HepG2 (cell line): ENCODE data around the gene DHX57. TPM values are rescaled to one million over a fixed set of nuclear protein-coding genes. Genes with fewer than 3 reads are reported as not detected.
A peak's percentile ranks its signal among the peaks of the same experiment; 100 is the strongest.

ENCODE experiments used
- CREB1 ChIP-seq, 2 experiments: fragments of 450-650 bp in 1 of 2; IDR thresholded peaks; 2 replicates each; pipeline ENCODE4 v1.6.1; 2016 to 2017; ENCODE audit warnings: control low read depth in 1 of 2, mild to moderate bottlenecking in 1 of 2, missing compliant biosample characterization in 1 of 2, missing genetic modification characterization in 1 of 2
- ELF4 ChIP-seq: sonication (generic); formaldehyde crosslinking; IDR thresholded peaks from 2 replicates; pipeline ENCODE4 v1.5.0; 2020; ENCODE audit warnings: missing genetic modification reagents, mild to moderate bottlenecking, moderate library complexity, borderline replicate concordance
- FOXJ3 ChIP-seq: sonication (generic); formaldehyde crosslinking; IDR thresholded peaks from 2 replicates; pipeline ENCODE4 v1.4.0; 2020; ENCODE audit warnings: missing genetic modification reagents, mild to moderate bottlenecking, borderline replicate concordance
- HNRNPK ChIP-seq: fragments of 200-400 bp; formaldehyde crosslinking; IDR thresholded peaks from 2 replicates; pipeline ENCODE4 v1.6.1; 2018; ENCODE audit warnings: low read length, low read depth, moderate library complexity, mild to moderate bottlenecking; ENCODE audit not compliant: poor library complexity, severe bottlenecking
- KDM5B ChIP-seq: sonication (generic); formaldehyde crosslinking; IDR thresholded peaks from 2 replicates; pipeline ENCODE4 v1.4.0; 2020; ENCODE audit warnings: missing genetic modification reagents, mild to moderate bottlenecking, borderline replicate concordance
- KLF6 ChIP-seq: IDR thresholded peaks from 2 replicates; pipeline ENCODE4 v1.8.0; 2016; ENCODE audit warnings: missing biosample characterization, missing genetic modification reagents
- MBNL3 ChIP-seq: fragments of 250-450 bp; sonication (Bioruptor Pico); conservative IDR thresholded peaks from 2 replicates; pipeline ENCODE4 v1.8.0; 2022; ENCODE audit warnings: mild to moderate bottlenecking, inconsistent platforms
- NCOR1 ChIP-seq: fragments of 200-600 bp; sonication (generic); IDR thresholded peaks from 2 replicates; pipeline ENCODE4 v1.7.0; 2017; ENCODE audit warnings: antibody characterized with exemption, low read length, borderline replicate concordance
- NFKB2 ChIP-seq: sonication (generic); formaldehyde crosslinking; IDR thresholded peaks from 2 replicates; pipeline ENCODE4 v1.4.0; 2020; ENCODE audit warnings: missing genetic modification reagents, borderline replicate concordance
- PITX1 ChIP-seq: sonication (generic); formaldehyde crosslinking; IDR thresholded peaks from 2 replicates; pipeline ENCODE4 v1.5.1; 2020; ENCODE audit warnings: mild to moderate bottlenecking, missing genetic modification reagents
- PPARG ChIP-seq: conservative IDR thresholded peaks from 2 replicates; pipeline ENCODE4 v1.6.1; 2016; ENCODE audit warnings: missing biosample characterization, missing genetic modification reagents
- RNF2 ChIP-seq: fragments of 450-650 bp; conservative IDR thresholded peaks from 2 replicates; pipeline ENCODE4 v1.6.1; 2016; ENCODE audit warnings: low read depth
- SETDB1 ChIP-seq: sonication (generic); formaldehyde crosslinking; IDR thresholded peaks from 2 replicates; pipeline ENCODE4 v1.5.1; 2020; ENCODE audit warnings: missing genetic modification reagents, mild to moderate bottlenecking, borderline replicate concordance
- SOX6 ChIP-seq, 2 experiments: fragments of 450-650 bp in 1 of 2; sonication (generic) in 1 of 2; formaldehyde crosslinking in 1 of 2; IDR thresholded peaks; 2 replicates each; pipeline versions ENCODE4 v1.4.0 to v1.6.1; 2017 to 2020; ENCODE audit warnings: antibody characterized with exemption in 1 of 2, mild to moderate bottlenecking in 1 of 2, missing genetic modification reagents in 1 of 2
- TCF7L2 ChIP-seq: IDR thresholded peaks from 2 replicates; pipeline ENCODE4 v1.6.1; 2011; ENCODE audit warnings: mild to moderate bottlenecking, low read depth, low read length, moderate library complexity
- ZC3H13 ChIP-seq: sonication (generic); formaldehyde crosslinking; IDR thresholded peaks from 2 replicates; pipeline ENCODE4 v1.8.1; 2023; ENCODE audit warnings: mild to moderate bottlenecking, missing genetic modification reagents, moderate library complexity
- ZNF207 ChIP-seq: fragments of 450-650 bp; IDR thresholded peaks from 2 replicates; pipeline ENCODE4 v1.6.1; 2016; ENCODE audit warnings: antibody characterized with exemption, borderline replicate concordance
- ZNF235 ChIP-seq: sonication (generic); formaldehyde crosslinking; IDR thresholded peaks from 2 replicates; pipeline ENCODE4 v1.8.1; 2023; ENCODE audit warnings: mild to moderate bottlenecking, missing genetic modification reagents, borderline replicate concordance
- ZNF451 ChIP-seq: sonication (generic); formaldehyde crosslinking; IDR thresholded peaks from 2 replicates; pipeline ENCODE4 v1.5.0; 2020; ENCODE audit warnings: mild to moderate bottlenecking, missing genetic modification reagents
- ZNF678 ChIP-seq: sonication (generic); formaldehyde crosslinking; IDR thresholded peaks from 2 replicates; pipeline ENCODE4 v1.4.0; 2020; ENCODE audit warnings: mild to moderate bottlenecking, missing genetic modification reagents
- polyA plus RNA-seq, 8 experiments: library from polyadenylated mRNA; depleted of rRNA in 3 of 8; stranded (reverse) in 7 of 8; unstranded in 1 of 8; fragments of >200 nt; fragmentation: Illumina TruSeq in 4 of 8; extraction: Trizol in 4 of 8; gene quantifications; 2 replicates each; pipeline versions ENCODE4 v1.2.1 to v1.2.3, GENCODE V29; 2011 to 2016; ENCODE audit warnings: low read depth in 4 of 8, missing spikeins in 1 of 8, mixed read lengths in 1 of 8; ENCODE audit not compliant: insufficient read depth in 1 of 8
- total RNA-seq, 5 experiments: library from RNA; depleted of rRNA; stranded (reverse); fragments of >200 nt; fragmentation: Illumina TruSeq; extraction: Trizol; gene quantifications; 2 replicates each; pipeline ENCODE4 v1.2.3, GENCODE V29; 2016; ENCODE audit warnings: low read depth in 1 of 5
- TF ChIP-seq, protein P1 (sequence below): sonication (generic); formaldehyde crosslinking; IDR thresholded peaks from 2 replicates; pipeline ENCODE4 v1.4.0; 2020; ENCODE audit warnings: missing genetic modification reagents
- TF ChIP-seq, protein P2 (sequence below): sonication (generic); formaldehyde crosslinking; IDR thresholded peaks from 2 replicates; pipeline ENCODE4 v1.5.1; 2020; ENCODE audit warnings: mild to moderate bottlenecking, missing genetic modification reagents, borderline replicate concordance
- TF ChIP-seq, protein P3 (sequence below): IDR thresholded peaks from 2 replicates; pipeline ENCODE4 v1.6.1; 2016; ENCODE audit warnings: low read depth, borderline replicate concordance

DHX57 gene
- total and polyA plus RNA-seq, 2 of the 13 experiments (the other 11 are each of a cell fraction or from before 2014, with no cell fraction given), result 9.2 to 24.2 TPM

DNA sequence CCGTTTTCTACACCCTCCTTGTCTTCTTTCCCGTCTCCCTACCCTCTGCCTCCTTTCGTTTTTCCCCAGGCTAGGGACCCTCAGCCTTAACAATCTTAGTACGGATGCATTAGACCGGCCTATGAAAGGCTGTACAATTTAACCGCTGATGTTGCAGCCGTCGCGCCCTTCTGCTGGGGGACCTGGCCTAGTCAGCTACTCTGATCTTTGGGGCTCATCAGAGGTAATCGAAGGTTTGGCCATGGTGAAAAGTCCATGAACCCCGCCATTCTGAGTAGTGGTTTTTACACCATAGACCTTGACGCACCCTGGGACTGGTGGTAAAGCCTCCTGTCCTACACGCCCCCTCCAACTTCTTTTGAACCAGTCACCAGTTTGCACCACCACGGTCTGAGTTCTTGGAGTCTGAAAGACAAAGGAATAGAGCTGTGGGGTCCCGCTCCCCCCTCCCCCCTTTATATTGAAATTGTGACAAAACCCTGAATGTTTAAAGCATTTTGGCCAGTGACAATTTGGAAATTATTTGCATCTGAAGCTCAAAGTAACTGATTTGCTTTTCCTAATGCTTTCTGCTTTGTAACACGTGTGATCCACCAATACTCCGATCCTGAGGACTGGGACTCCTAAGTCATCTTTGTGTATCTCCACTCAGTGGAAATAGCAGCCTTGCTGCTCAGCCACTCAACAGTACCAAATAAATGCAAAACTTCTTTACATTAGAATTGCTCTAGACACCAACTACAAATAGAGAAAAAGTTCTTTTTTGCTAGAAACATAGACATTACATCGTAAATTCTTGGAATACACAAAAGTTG, 123.9 kb downstream of the DHX57 start (continued):
- TF ChIP-seq, protein P1, sequence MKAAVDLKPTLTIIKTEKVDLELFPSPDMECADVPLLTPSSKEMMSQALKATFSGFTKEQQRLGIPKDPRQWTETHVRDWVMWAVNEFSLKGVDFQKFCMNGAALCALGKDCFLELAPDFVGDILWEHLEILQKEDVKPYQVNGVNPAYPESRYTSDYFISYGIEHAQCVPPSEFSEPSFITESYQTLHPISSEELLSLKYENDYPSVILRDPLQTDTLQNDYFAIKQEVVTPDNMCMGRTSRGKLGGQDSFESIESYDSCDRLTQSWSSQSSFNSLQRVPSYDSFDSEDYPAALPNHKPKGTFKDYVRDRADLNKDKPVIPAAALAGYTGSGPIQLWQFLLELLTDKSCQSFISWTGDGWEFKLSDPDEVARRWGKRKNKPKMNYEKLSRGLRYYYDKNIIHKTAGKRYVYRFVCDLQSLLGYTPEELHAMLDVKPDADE, result no peak
- TF ChIP-seq KLF6 (no peak), PITX1 (CRISPR knock-in tag) (no peak), TCF7L2 (no peak), KDM5B (no peak), SOX6 (IDR thresholded peaks at IDR 0.05) (no peak), SOX6 (CRISPR knock-in tag; IDR thresholded peaks at IDR 0.05) (peak; percentile 34; the same call in 1 of the 2 replicates), ZNF207 (no peak), NCOR1 (no peak; the same call in 1 of the 2 replicates), ZNF451 (no peak), NFKB2 (CRISPR knock-in tag) (no peak), SETDB1 (no peak), FOXJ3 (CRISPR knock-in tag) (no peak), HNRNPK (no peak), ELF4 (no peak), PPARG (CRISPR knock-in tag) (no peak), MBNL3 (no peak), ZNF678 (no peak), RNF2 (no peak), ZC3H13 (CRISPR knock-in tag) (no peak; the same call in 1 of the 2 replicates), ZNF235 (no peak), CREB1 (IDR thresholded peaks at IDR 0.05) (no peak), CREB1 (CRISPR knock-in tag; IDR thresholded peaks at IDR 0.05) (peak; percentile 13; the same call in 1 of the 2 replicates)
- TF ChIP-seq, protein P2, sequence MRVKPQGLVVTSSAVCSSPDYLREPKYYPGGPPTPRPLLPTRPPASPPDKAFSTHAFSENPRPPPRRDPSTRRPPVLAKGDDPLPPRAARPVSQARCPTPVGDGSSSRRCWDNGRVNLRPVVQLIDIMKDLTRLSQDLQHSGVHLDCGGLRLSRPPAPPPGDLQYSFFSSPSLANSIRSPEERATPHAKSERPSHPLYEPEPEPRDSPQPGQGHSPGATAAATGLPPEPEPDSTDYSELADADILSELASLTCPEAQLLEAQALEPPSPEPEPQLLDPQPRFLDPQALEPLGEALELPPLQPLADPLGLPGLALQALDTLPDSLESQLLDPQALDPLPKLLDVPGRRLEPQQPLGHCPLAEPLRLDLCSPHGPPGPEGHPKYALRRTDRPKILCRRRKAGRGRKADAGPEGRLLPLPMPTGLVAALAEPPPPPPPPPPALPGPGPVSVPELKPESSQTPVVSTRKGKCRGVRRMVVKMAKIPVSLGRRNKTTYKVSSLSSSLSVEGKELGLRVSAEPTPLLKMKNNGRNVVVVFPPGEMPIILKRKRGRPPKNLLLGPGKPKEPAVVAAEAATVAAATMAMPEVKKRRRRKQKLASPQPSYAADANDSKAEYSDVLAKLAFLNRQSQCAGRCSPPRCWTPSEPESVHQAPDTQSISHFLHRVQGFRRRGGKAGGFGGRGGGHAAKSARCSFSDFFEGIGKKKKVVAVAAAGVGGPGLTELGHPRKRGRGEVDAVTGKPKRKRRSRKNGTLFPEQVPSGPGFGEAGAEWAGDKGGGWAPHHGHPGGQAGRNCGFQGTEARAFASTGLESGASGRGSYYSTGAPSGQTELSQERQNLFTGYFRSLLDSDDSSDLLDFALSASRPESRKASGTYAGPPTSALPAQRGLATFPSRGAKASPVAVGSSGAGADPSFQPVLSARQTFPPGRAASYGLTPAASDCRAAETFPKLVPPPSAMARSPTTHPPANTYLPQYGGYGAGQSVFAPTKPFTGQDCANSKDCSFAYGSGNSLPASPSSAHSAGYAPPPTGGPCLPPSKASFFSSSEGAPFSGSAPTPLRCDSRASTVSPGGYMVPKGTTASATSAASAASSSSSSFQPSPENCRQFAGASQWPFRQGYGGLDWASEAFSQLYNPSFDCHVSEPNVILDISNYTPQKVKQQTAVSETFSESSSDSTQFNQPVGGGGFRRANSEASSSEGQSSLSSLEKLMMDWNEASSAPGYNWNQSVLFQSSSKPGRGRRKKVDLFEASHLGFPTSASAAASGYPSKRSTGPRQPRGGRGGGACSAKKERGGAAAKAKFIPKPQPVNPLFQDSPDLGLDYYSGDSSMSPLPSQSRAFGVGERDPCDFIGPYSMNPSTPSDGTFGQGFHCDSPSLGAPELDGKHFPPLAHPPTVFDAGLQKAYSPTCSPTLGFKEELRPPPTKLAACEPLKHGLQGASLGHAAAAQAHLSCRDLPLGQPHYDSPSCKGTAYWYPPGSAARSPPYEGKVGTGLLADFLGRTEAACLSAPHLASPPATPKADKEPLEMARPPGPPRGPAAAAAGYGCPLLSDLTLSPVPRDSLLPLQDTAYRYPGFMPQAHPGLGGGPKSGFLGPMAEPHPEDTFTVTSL (CRISPR knock-in tag), result 0 out of 2 replicates have a peak, but pooled peaks have one; percentile 43
- TF ChIP-seq, protein P3, sequence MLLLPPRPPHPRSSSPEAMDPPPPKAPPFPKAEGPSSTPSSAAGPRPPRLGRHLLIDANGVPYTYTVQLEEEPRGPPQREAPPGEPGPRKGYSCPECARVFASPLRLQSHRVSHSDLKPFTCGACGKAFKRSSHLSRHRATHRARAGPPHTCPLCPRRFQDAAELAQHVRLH (CRISPR knock-in tag), result no peak
